ENCODE results near the gene OSBP2.

GRCh38 chr22:30749272-30749671 lies 54.6 kb downstream of the OSBP2 start:
- TF ChIP-seq ZNF565 (CRISPR knock-in tag; conservative IDR thresholded peaks at IDR 0.05; ENCODE audit: low read depth) (no peak), RARB (CRISPR knock-in tag; IDR thresholded peaks at IDR 0.05) (no peak), POU6F1 (CRISPR knock-in tag; IDR thresholded peaks at IDR 0.05; ENCODE audit: borderline replicate concordance, low read depth) (no peak), BACH2 (CRISPR knock-in tag; IDR thresholded peaks at IDR 0.05; ENCODE audit: borderline replicate concordance) (no peak), ZNF70 (CRISPR knock-in tag; IDR thresholded peaks at IDR 0.05) (no peak), PATZ1 (CRISPR knock-in tag; IDR thresholded peaks at IDR 0.05; ENCODE audit: borderline replicate concordance) (no peak), SNAI2 (CRISPR knock-in tag; IDR thresholded peaks at IDR 0.05) (no peak), ZFP30 (CRISPR knock-in tag; IDR thresholded peaks at IDR 0.05) (no peak), ZC3H10 (CRISPR knock-in tag; IDR thresholded peaks at IDR 0.05) (no peak), TCF4 (CRISPR knock-in tag; IDR thresholded peaks at IDR 0.05; ENCODE audit: borderline replicate concordance) (no peak), CREB5 (CRISPR knock-in tag; IDR thresholded peaks at IDR 0.05; ENCODE audit: low read depth) (no peak)

Measured in SK-N-SH treated with all-trans-retinoic acid at 6 μM for 48 hours (cell line).